GM19035 (cell line): ENCODE results near the gene AKAP3.
A peak's percentile ranks its signal among the peaks of the same experiment; 100 is the strongest.

ENCODE experiments used
- ATAC-seq: cut with Tn5 transposase; IDR thresholded peaks from one replicate; pipeline ENCODE4 v1.9.1; 2021; ENCODE audit not compliant: unreplicated experiment

The AKAP3 gene

GRCh38 chr12:4603421-4603820, 45.4 kb downstream of the AKAP3 start:
- ATAC-seq = no peak

GRCh38 chr12:4595881-4596280, 53.0 kb downstream of the AKAP3 start:
- ATAC-seq = no peak

GRCh38 chr12:4591180-4591687, 57.6 kb downstream of the AKAP3 start:
- no peak for ATAC-seq

DNA sequence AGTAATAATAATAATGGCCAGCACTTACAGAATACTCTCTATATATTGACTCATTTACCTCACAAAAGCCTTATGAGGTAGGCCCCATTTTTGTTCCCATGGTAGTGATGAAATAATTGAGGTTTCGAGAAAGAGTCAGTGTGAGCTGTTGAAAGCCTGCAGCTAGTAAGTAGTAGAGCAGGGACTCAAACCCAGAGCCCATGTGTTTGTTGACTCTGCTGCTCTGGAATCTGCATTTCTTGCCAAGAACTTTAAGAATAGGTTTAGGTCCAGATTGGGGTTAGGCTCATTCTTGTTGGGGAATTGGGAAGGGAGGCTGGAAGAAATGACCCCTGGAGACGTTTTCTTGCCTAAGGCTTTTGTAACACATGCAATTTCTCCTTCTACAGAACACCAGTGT, 58.9 kb downstream of the AKAP3 start:
- no peak for ATAC-seq

- ATAC-seq = no peak
Measured at GRCh38 chr12:4588916-4589315, 59.9 kb downstream of the AKAP3 start.

DNA sequence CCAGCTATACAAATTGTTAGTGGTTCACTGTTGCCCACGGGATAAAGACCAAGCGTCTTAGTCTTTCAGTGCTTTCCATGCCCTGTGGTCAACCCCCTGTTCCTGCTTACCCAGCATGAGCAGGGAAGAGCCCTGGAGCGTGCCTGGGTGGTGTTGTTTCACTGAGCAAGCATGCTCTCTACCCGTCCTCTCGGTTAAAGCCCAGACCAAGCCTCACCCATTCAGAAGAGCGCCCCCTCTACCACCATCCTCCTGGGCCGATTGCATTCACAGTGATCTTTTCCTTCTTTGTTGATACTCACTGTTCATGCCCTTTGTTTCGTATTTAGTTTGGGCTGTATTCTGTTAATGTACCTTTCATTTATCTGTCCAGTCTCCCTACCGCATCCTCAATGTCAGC, 61.7 kb downstream of the AKAP3 start:
- ATAC-seq = no peak

DNA sequence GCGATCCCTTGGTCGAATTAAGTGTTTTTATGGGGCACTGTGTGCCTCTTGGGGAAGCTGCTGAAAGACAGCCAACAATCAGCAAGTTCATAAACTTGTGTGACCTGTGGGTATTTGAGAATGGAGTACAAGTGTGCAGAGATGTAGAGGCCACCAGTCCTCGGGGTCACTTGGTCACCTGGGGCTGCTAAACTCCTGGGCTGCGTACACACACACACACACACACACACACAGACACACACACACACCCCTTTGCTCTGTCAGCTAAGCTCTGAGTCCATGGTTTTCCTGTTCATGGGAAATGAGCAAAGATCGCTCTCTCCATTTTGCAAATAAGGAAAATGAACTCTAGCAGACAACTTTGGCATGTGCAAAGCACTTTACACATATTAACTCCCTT, 62.4 kb downstream of the AKAP3 start:
- ATAC-seq = no peak

DNA sequence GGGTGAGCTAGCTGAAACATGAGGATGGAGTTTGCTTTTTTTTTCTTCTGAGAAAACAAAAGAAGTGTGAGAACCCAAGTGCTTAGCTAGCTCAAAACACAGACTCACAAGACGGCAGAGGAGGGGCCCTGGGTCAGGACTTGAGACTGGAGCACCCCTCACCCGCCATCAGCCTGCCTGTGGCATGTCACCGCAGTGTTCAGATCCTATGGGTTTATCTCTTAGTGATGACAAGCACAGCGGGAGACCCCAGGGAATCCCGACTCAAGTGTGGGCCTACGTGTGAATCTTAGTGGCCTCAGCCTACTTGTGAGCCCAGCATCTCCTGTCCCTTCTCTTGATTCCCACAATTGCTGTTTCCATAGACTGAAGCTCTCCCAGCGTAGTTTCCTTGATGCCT, 64.0 kb downstream of the AKAP3 start:
- ATAC-seq = no peak

DNA sequence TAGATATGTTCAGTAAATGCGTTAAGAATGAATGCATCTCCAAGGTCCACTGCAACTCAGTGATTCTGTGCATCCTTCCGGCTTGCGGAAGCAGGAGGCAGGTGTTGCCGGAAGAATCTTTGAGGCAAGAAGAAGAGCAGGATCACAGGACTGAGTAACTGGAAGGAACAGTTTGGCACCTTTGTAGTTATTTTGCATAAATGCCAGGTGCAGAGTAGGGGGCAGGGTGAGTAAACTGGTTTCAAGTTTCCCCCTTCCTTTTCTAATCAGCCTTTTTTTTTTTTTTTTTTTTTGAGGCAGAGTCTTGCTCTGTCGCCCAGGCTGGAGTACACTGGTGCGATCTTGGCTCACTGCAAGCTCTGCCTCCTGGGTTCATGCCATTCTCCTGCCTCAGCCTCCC, 64.6 kb downstream of the AKAP3 start:
- no peak for ATAC-seq

GRCh38 chr12:4580281-4580688, 68.6 kb downstream of the AKAP3 start:
- no peak for ATAC-seq

GRCh38 chr12:4579305-4580102, 69.3 kb downstream of the AKAP3 start:
- ATAC-seq = no peak

- no peak for ATAC-seq
Measured at GRCh38 chr12:4572680-4573079, 76.2 kb downstream of the AKAP3 start.

GRCh38 chr12:4569261-4569660, 79.6 kb downstream of the AKAP3 start:
- no peak for ATAC-seq

GRCh38 chr12:4567073-4567881, 81.6 kb downstream of the AKAP3 start:
- peak; percentile 48 for ATAC-seq

- no peak for ATAC-seq
Measured at GRCh38 chr12:4566474-4566873, 82.4 kb downstream of the AKAP3 start.
